ENCODE data around the gene CAMTA1. TPM values are rescaled to one million over a fixed set of nuclear protein-coding genes. Genes with fewer than 3 reads are reported as not detected.

Gene CAMTA1
- polyA plus RNA-seq, 1 of the 3 experiments (the other 2 are of a cell fraction), result 63.1 TPM

- whole genome bisulfite sequencing (ENCODE audit: low lambda C conversion rate), result 59% methylated on average over 8 of the region's 16 CpGs
- no peak overlapping the region for H3K27ac ChIP-seq (ENCODE audit: low read depth in 2 of 2, low read length in 1 of 2)
- H3K9ac ChIP-seq, result no peak overlapping the region
- no peaks in the 10 kb centered on the region for H3K9me2 ChIP-seq
- H3K9me3 ChIP-seq, result no peaks in the 10 kb centered on the region
- H3K4me1 ChIP-seq (ENCODE audit: control insufficient read depth in 1 of 2, insufficient read depth in 2 of 2, low read depth in 1 of 2, low read length in 1 of 2), result no peaks in the 10 kb centered on the region
- POLR2A ChIA-PET, result no interaction called here
- H3K4me3 ChIP-seq (ENCODE audit: low read depth in 2 of 2, low read length in 1 of 2), result no peak overlapping the region
- no peaks in the 10 kb centered on the region for H3K79me2 ChIP-seq (ENCODE audit: insufficient read depth)
- H3K4me2 ChIP-seq, result no peak overlapping the region
- TF ChIP-seq RXRA (IDR thresholded peaks at IDR 0.05; ENCODE audit: borderline replicate concordance, low read depth) (no peak), FOXJ3 (CRISPR knock-in tag; IDR thresholded peaks at IDR 0.05) (no peak), SMC3 (IDR thresholded peaks at IDR 0.05; ENCODE audit: low read depth, low read length) (no peak), ZBTB33 (IDR thresholded peaks at IDR 0.05; ENCODE audit: borderline replicate concordance, low read depth) (no peak), SIN3A (IDR thresholded peaks at IDR 0.05; ENCODE audit: borderline replicate concordance, low read depth, low read length) (no peak), MEF2A (IDR thresholded peaks at IDR 0.05; ENCODE audit: borderline replicate concordance, low read depth) (no peak), MXI1 (IDR thresholded peaks at IDR 0.05; ENCODE audit: low read depth, low read length) (no peak), IRF3 (IDR thresholded peaks at IDR 0.05; ENCODE audit: low read depth, low read length) (no peak), REST (IDR thresholded peaks at IDR 0.05; ENCODE audit: low read depth, low read length) (no peak), JUND (IDR thresholded peaks at IDR 0.05) (no peak)
- no peaks in the 10 kb centered on the region for H3K36me3 ChIP-seq (replicated peaks in 1 of 2; ENCODE audit: control insufficient read depth in 1 of 2, insufficient read depth in 2 of 2, low read length in 1 of 2)
- H4K20me1 ChIP-seq (ENCODE audit: insufficient read depth), result no peaks in the 10 kb centered on the region
- H2AFZ ChIP-seq (ENCODE audit: low read depth), result no peak overlapping the region
- no peak for DNase-seq
- CTCF ChIA-PET, result interaction anchor here (1.0 to 2.8 kb wide), 4 partner anchors 33 to 869 kb away, joined by 3 to 14 read pairs (median 3); no protein-coding TSS in a partner anchor
- H3F3A ChIP-seq (replicated peaks; ENCODE audit: insufficient read depth), result no peaks in the 10 kb centered on the region
- no peaks in the 10 kb centered on the region for H3K27me3 ChIP-seq (ENCODE audit: insufficient read depth)
These were observed 224.7 kb downstream of the CAMTA1 start for GRCh38 chr1:7009741-7010525.
